Esophagus squamous epithelium (tissue), 5 donors: Measurements from ENCODE around the gene ITGA5. TPM values are rescaled to one million over a fixed set of nuclear protein-coding genes. Genes with fewer than 3 reads are reported as not detected.

Experiments
- DNase-seq: peaks from one replicate; lab custom pipeline; 2025; lab: John Stamatoyannopoulos, UW
- H3K27ac ChIP-seq, 4 donors: fragments of 200-600 bp; sonication (generic); one replicate each; pipeline ENCODE4 v1.5.1; 2016 to 2019; ENCODE audit warnings: mild to moderate bottlenecking in 1 of 4
- H3K27me3 ChIP-seq, 4 donors: fragments of 200-600 bp; sonication (generic); 1 replicate in 3 of 4; 2 replicates in 1 of 4; pipeline versions ENCODE4 v1.5.1 to v1.6.0; 2017 to 2021; ENCODE audit warnings: antibody characterized with exemption in 1 of 4
- H3K36me3 ChIP-seq, 3 donors: fragments of 200-600 bp; sonication (generic); one replicate each; pipeline ENCODE4 v1.5.1; 2016 to 2019
- H3K4me1 ChIP-seq, 3 donors: fragments of 200-600 bp; sonication (generic); one replicate each; pipeline ENCODE4 v1.5.1; 2017 to 2019
- H3K4me3 ChIP-seq, 4 donors: fragments of 200-600 bp; sonication (generic); 1 replicate in 3 of 4; 2 replicates in 1 of 4; pipeline ENCODE4 v1.5.1; 2016 to 2019; ENCODE audit warnings: mild to moderate bottlenecking in 2 of 4, moderate library complexity in 1 of 4
- H3K9me3 ChIP-seq, 3 donors: fragments of 200-600 bp; sonication (generic); one replicate each; pipeline ENCODE4 v1.5.1; 2016 to 2019
- CTCF ChIP-seq, 6 experiments: fragments of 450-650 bp in 4 of 6; fragments of 200-600 bp in 2 of 6; sonication (generic) in 2 of 6; IDR thresholded peaks; one replicate each; pipeline ENCODE4 v1.5.1; 2016 to 2019; ENCODE audit warnings: antibody characterized with exemption in 6 of 6, mild to moderate bottlenecking in 4 of 6, moderate library complexity in 4 of 6
- POLR2A ChIP-seq, 4 donors: fragments of 450-650 bp; IDR thresholded peaks; one replicate each; pipeline ENCODE4 v1.6.1; 2017; ENCODE audit warnings: antibody characterized with exemption in 4 of 4, mild to moderate bottlenecking in 4 of 4, moderate library complexity in 3 of 4
- WGBS, 2 donors: methylation state at CpG; one replicate each; pipeline ENCODE4 v1.1.5; 2018; 5-methylcytosine and 5-hydroxymethylcytosine counted together
- intact Hi-C: fragments of 100-400 bp; cut with DNase I; formaldehyde crosslinking; loops from one replicate; pipeline ENCODE4 v1.15.0; 2022
- total RNA-seq, 4 donors: library from RNA; depleted of rRNA; stranded (reverse); fragments of >200 nt; gene quantifications; one replicate each; pipeline ENCODE4 v1.1.0, GENCODE V29; 2016
- donor health status: DM: yes; HTN: yes; CAD: no.

Gene ITGA5
- total RNA-seq, 4 donors from 2014 or later: 7.5 to 112 (median 37.3) TPM

- no peaks in the 10 kb centered on the region for H3K36me3 ChIP-seq
- 36 to 43% methylated on average over 9 to 12 of the region's 13 CpGs for WGBS, 2 donors
- intact Hi-C loops: no loop called here
- H3K27me3 ChIP-seq: peaks cover 0 to 50% (median 0%) of the 10 kb centered on the region in 4 donors
- TF ChIP-seq CTCF (IDR thresholded peaks at IDR 0.05): no peak
- TF ChIP-seq POLR2A (IDR thresholded peaks at IDR 0.05): no peak
- DNase-seq: no peak
- peaks cover 22 to 90% (median 27%) of the 10 kb centered on the region in 3 donors for H3K4me1 ChIP-seq
- peak overlapping the region; percentile 63 to 88 (median 80) for H3K27ac ChIP-seq
- peak overlapping the region in 1 of 4 donors; percentile 40 for H3K4me3 ChIP-seq
- H3K9me3 ChIP-seq: no peaks in the 10 kb centered on the region
These were observed 9.3 kb upstream of the ITGA5 start for GRCh38 chr12:54428050-54429013.

GRCh38 chr12:54427106-54427505 lies 8.0 kb upstream of the ITGA5 start:
- Histone ChIP-seq H3K36me3 (no peaks in the 10 kb centered on the region), H3K9me3 (no peaks in the 10 kb centered on the region), H3K27ac (peak overlapping the region; percentile 63 to 88 (median 80)), H3K4me1 (peaks cover 26 to 90% (median 26%) of the 10 kb centered on the region in 3 donors), H3K4me3 (no peak overlapping the region), H3K27me3 (peaks cover 0 to 61% (median 0%) of the 10 kb centered on the region in 4 donors)
- no peak for DNase-seq
- WGBS, 2 donors: 58 to 100% methylated on average over 1 to 4 of the region's 4 CpGs
- intact Hi-C loops: no loop called here
- TF ChIP-seq CTCF (IDR thresholded peaks at IDR 0.05) (no peak), POLR2A (IDR thresholded peaks at IDR 0.05) (no peak)

- intact Hi-C loops: no loop called here
- 71 to 82% methylated on average over 3 of the region's 3 CpGs for WGBS, 2 donors
These were observed 7.6 kb upstream of the ITGA5 start for GRCh38 chr12:54426690-54427089.

GRCh38 chr12:54425702-54426101 lies 6.6 kb upstream of the ITGA5 start:
- no peaks in the 10 kb centered on the region for H3K36me3 ChIP-seq
- no peaks in the 10 kb centered on the region for H3K9me3 ChIP-seq
- peaks cover 21 to 91% (median 31%) of the 10 kb centered on the region in 3 donors for H3K4me1 ChIP-seq
- peak overlapping the region in 2 of 4 donors; percentile 78 to 83 for H3K27ac ChIP-seq
- H3K27me3 ChIP-seq: peaks cover 0 to 75% (median 0%) of the 10 kb centered on the region in 4 donors
- WGBS, 2 donors: 35 to 78% methylated on average over 1 to 2 of the region's 2 CpGs
- H3K4me3 ChIP-seq: no peak overlapping the region
- no peak for TF ChIP-seq CTCF (IDR thresholded peaks at IDR 0.05)
- no peak for TF ChIP-seq POLR2A (IDR thresholded peaks at IDR 0.05)
- intact Hi-C loops: no loop called here
- no peak for DNase-seq

More at GRCh38 chr12:54426690-54427089, 7.6 kb upstream of the ITGA5 start:
- H3K4me1 ChIP-seq: peaks cover 22 to 90% (median 31%) of the 10 kb centered on the region in 3 donors
- no peak for TF ChIP-seq POLR2A (IDR thresholded peaks at IDR 0.05)
- no peak for TF ChIP-seq CTCF (IDR thresholded peaks at IDR 0.05)
- peak overlapping the region; percentile 63 to 88 (median 80) for H3K27ac ChIP-seq
- H3K27me3 ChIP-seq: peaks cover 0 to 65% (median 0%) of the 10 kb centered on the region in 4 donors
- DNase-seq: no peak
- H3K36me3 ChIP-seq: no peaks in the 10 kb centered on the region
- H3K4me3 ChIP-seq: no peak overlapping the region
- no peaks in the 10 kb centered on the region for H3K9me3 ChIP-seq

- Histone ChIP-seq H3K27me3 (peaks cover 0 to 89% (median 0%) of the 10 kb centered on the region in 4 donors), H3K27ac (peak overlapping the region in 3 of 4 donors; percentile 72 to 95 (median 92)), H3K9me3 (no peaks in the 10 kb centered on the region), H3K4me1 (peaks cover 21 to 95% (median 35%) of the 10 kb centered on the region in 3 donors), H3K4me3 (no peak overlapping the region), H3K36me3 (no peaks in the 10 kb centered on the region)
- no peak for DNase-seq
- intact Hi-C loops: no loop called here
- no peak for TF ChIP-seq CTCF (IDR thresholded peaks at IDR 0.05)
- TF ChIP-seq POLR2A (IDR thresholded peaks at IDR 0.05): no peak
- WGBS, 2 donors: 57 to 74% methylated on average over 2 to 3 of the region's 3 CpGs
These were observed 5.2 kb upstream of the ITGA5 start for GRCh38 chr12:54424224-54424623.
